WTC11 (cell line): ENCODE results near the gene DMBX1. TPM values are rescaled to one million over a fixed set of nuclear protein-coding genes. Genes with fewer than 3 reads are reported as not detected.
A peak's percentile ranks its signal among the peaks of the same experiment; 100 is the strongest.

Source experiments
- ATAC-seq: fragments of 200-7000 bp; cut with Tn5 transposase; 2 replicates; pipeline ENCODE4 v1.10.0; 2021; ENCODE audit warnings: mild to moderate bottlenecking, moderate library complexity
- CTCF ChIA-PET: fragments of 300-600 bp; sonication (Branson Sonifier 250); formaldehyde crosslinking; loops from one replicate; lab custom pipeline; 2021; ENCODE audit warnings: antibody characterized with exemption; lab: Charles Lee
- POLR2A ChIA-PET: fragments of 350-600 bp; sonication (Branson Sonifier 250); formaldehyde crosslinking; loops from one replicate; lab custom pipeline; 2021; ENCODE audit warnings: antibody characterized with exemption; lab: Charles Lee
- DNase-seq: peaks from one replicate; pipeline ENCODE4 v3.0.0; 2021; ENCODE audit warnings: low spot score
- H3K27ac Mint-ChIP-seq: 2 replicates; pipeline ENCODE4 v1.8.0; 2021; ENCODE audit warnings: mixed read lengths
- H3K27me3 Mint-ChIP-seq: 2 replicates; pipeline ENCODE4 v1.8.0; 2021; ENCODE audit warnings: low read depth, mild to moderate bottlenecking, moderate library complexity, mixed read lengths
- H3K36me3 Mint-ChIP-seq: 2 replicates; pipeline ENCODE4 v1.8.0; 2021; ENCODE audit warnings: mixed read lengths
- H3K4me1 Mint-ChIP-seq: 2 replicates; pipeline ENCODE4 v1.8.0; 2022; ENCODE audit warnings: mixed read lengths
- H3K4me3 Mint-ChIP-seq: 2 replicates; pipeline ENCODE4 v1.8.0; 2021; ENCODE audit warnings: mild to moderate bottlenecking, moderate library complexity, mixed read lengths
- H3K9me3 Mint-ChIP-seq: 2 replicates; pipeline ENCODE4 v1.8.0; 2021; ENCODE audit warnings: mixed read lengths
- AR ChIP-seq: fragments of 250-450 bp; sonication (Bioruptor Pico); IDR thresholded peaks from 2 replicates; pipeline ENCODE4 v1.9.0; 2021; ENCODE audit warnings: mild to moderate bottlenecking
- ARID4B ChIP-seq: sonication (generic); formaldehyde crosslinking; IDR thresholded peaks from 2 replicates; pipeline ENCODE4 v1.8.0; 2023; ENCODE audit warnings: missing genetic modification reagents, mild to moderate bottlenecking, borderline replicate concordance
- ATF2 ChIP-seq: sonication (generic); formaldehyde crosslinking; IDR thresholded peaks from 2 replicates; pipeline ENCODE4 v1.8.1; 2022; ENCODE audit warnings: low read depth, missing genetic modification reagents, borderline replicate concordance
- ATF3 ChIP-seq: sonication (generic); formaldehyde crosslinking; conservative IDR thresholded peaks from 2 replicates; pipeline ENCODE4 v1.8.1; 2022; ENCODE audit warnings: mild to moderate bottlenecking, missing genetic modification reagents
- CTCF ChIP-seq: fragments of 200-600 bp; IDR thresholded peaks from 2 replicates; pipeline ENCODE4 v1.8.0; 2022; ENCODE audit warnings: antibody characterized with exemption
- MLX ChIP-seq: sonication (generic); formaldehyde crosslinking; IDR thresholded peaks from 2 replicates; pipeline ENCODE4 v1.8.1; 2023; ENCODE audit warnings: mild to moderate bottlenecking, missing genetic modification reagents, moderate library complexity
- NR1H2 ChIP-seq: sonication (generic); formaldehyde crosslinking; IDR thresholded peaks from 2 replicates; pipeline ENCODE4 v1.9.0; 2021; ENCODE audit warnings: mild to moderate bottlenecking, moderate library complexity, missing genetic modification reagents
- OVOL2 ChIP-seq: fragments of 250-450 bp; sonication (Bioruptor Pico); IDR thresholded peaks from 2 replicates; pipeline ENCODE4 v1.9.0; 2021; ENCODE audit warnings: mild to moderate bottlenecking, borderline replicate concordance
- PREB ChIP-seq: sonication (generic); formaldehyde crosslinking; IDR thresholded peaks from 2 replicates; pipeline ENCODE4 v1.8.1; 2022; ENCODE audit warnings: mild to moderate bottlenecking, missing genetic modification reagents, moderate library complexity, borderline replicate concordance
- ZNF138 ChIP-seq: sonication (generic); formaldehyde crosslinking; conservative IDR thresholded peaks from 2 replicates; pipeline ENCODE4 v1.8.1; 2022; ENCODE audit warnings: mild to moderate bottlenecking, moderate library complexity, missing genetic modification reagents
- ZNF317 ChIP-seq: sonication (generic); formaldehyde crosslinking; IDR thresholded peaks from 2 replicates; pipeline ENCODE4 v1.8.1; 2023; ENCODE audit warnings: low read depth, mild to moderate bottlenecking, moderate library complexity, missing genetic modification reagents, borderline replicate concordance
- ZNF425 ChIP-seq: fragments of 250-450 bp; sonication (Bioruptor Pico); conservative IDR thresholded peaks from 2 replicates; pipeline ENCODE4 v1.9.0; 2021; ENCODE audit warnings: mild to moderate bottlenecking
- total RNA-seq: library from RNA; stranded (reverse); gene quantifications from 3 replicates; pipeline ENCODE4 v1.2.3, GENCODE V29; 2021

DMBX1 gene
- total RNA-seq, 1 experiment from 2014 or later = 3.7 TPM

GRCh38 chr1:46526691-46527291 lies 37.2 kb downstream of the DMBX1 start (continued):
- TF ChIP-seq ARID4B (CRISPR knock-in tag) (no peak), ATF2 (CRISPR knock-in tag) (no peak), ATF3 (CRISPR knock-in tag) (no peak)

GRCh38 chr1:46527474-46528296 lies 38.0 kb downstream of the DMBX1 start:
- H3K27me3 Mint-ChIP-seq = peaks cover 97% of the 10 kb centered on the region
- TF ChIP-seq CTCF = peak; percentile 75
- no peak for TF ChIP-seq NR1H2 (CRISPR knock-in tag)
- TF ChIP-seq, all 79 proteins: peak for 1
- peaks cover 56% of the 10 kb centered on the region for H3K4me1 Mint-ChIP-seq
- no peak overlapping the region for H3K4me3 Mint-ChIP-seq
- ChIA-PET CTCF (interaction anchor here (0.9 to 10.6 kb wide), 31 partner anchors 7 to 195 kb away, joined by 3 to 241 read pairs (median 7); partner anchors contain the start of genes DMBX1, KNCN and MKNK1), POLR2A (interaction anchor here (1.3 to 1.5 kb wide), 2 partner anchors 38 to 40 kb away, joined by 3 to 10 read pairs; partner anchors contain the start of gene DMBX1)
- H3K27ac Mint-ChIP-seq = no peak overlapping the region
- no peaks in the 10 kb centered on the region for H3K9me3 Mint-ChIP-seq
- peak; percentile 91 for DNase-seq
- peak; percentile 60 for ATAC-seq
- H3K36me3 Mint-ChIP-seq = no peaks in the 10 kb centered on the region

GRCh38 chr1:46528297-46528955 lies 38.8 kb downstream of the DMBX1 start:
- ATAC-seq (peak; percentile 5; the same call in 1 of the 2 replicates), DNase-seq (no peak)
- CTCF ChIA-PET = interaction anchor here (0.5 to 10.6 kb wide), 32 partner anchors 8 to 196 kb away, joined by 3 to 241 read pairs (median 5); partner anchors contain the start of genes DMBX1, KNCN and MKNK1
- Mint-ChIP-seq H3K27me3 (peaks cover 94% of the 10 kb centered on the region), H3K4me3 (no peak overlapping the region), H3K36me3 (no peaks in the 10 kb centered on the region), H3K9me3 (no peaks in the 10 kb centered on the region), H3K27ac (no peak overlapping the region), H3K4me1 (peaks cover 54% of the 10 kb centered on the region)
- POLR2A ChIA-PET = no interaction called here
- TF ChIP-seq PREB (no peak), ZNF317 (no peak), AR (CRISPR knock-in tag) (no peak), ZNF138 (CRISPR knock-in tag) (no peak), ZNF425 (CRISPR knock-in tag) (no peak), OVOL2 (CRISPR knock-in tag) (no peak), MLX (no peak)
